Uterus (tissue), 2 donors: Measurements from ENCODE around the gene PRKN.

Experiments
- CTCF ChIP-seq, 4 experiments: fragments of 200-600 bp in 2 of 4; fragments of 450-650 bp in 2 of 4; sonication (generic) in 2 of 4; IDR thresholded peaks; one replicate each; pipeline ENCODE4 v1.5.1; 2016 to 2019; ENCODE audit warnings: antibody characterized with exemption in 4 of 4, mild to moderate bottlenecking in 2 of 4, moderate library complexity in 1 of 4
- POLR2A ChIP-seq, 2 donors: fragments of 450-650 bp; IDR thresholded peaks; one replicate each; pipeline ENCODE4 v1.6.1; 2016; ENCODE audit warnings: antibody characterized with exemption in 2 of 2, mild to moderate bottlenecking in 1 of 2, moderate library complexity in 1 of 2

GRCh38 chr6:162675503-162675902 is 52.1 kb downstream of the PRKN start:
- TF ChIP-seq POLR2A (IDR thresholded peaks at IDR 0.05): no peak
- no peak for TF ChIP-seq CTCF (IDR thresholded peaks at IDR 0.05)
